Dendritic cell treated with granulocyte-macrophage colony-stimulating factor and Interleukin-4, amounts not matched to agents 40 ng/mL and 50 ng/mL, for 4 days (primary cell): ENCODE data around the gene TRIM27.
"Not testable (repeated sequence)": the region's sequence is repeated elsewhere in the genome, so short reads cannot be mapped to it uniquely, and the experiment has no call there.

Source experiments
- H3K27ac Mint-ChIP-seq: one replicate; pipeline ENCODE4 v1.8.0; 2022; ENCODE audit warnings: mild to moderate bottlenecking, mixed read lengths
- H3K27me3 Mint-ChIP-seq: one replicate; pipeline ENCODE4 v1.8.0; 2022; ENCODE audit warnings: mild to moderate bottlenecking, mixed read lengths
- H3K36me3 Mint-ChIP-seq: one replicate; pipeline ENCODE4 v1.8.0; 2022; ENCODE audit warnings: low read depth, mixed read lengths
- H3K4me1 Mint-ChIP-seq: one replicate; pipeline ENCODE4 v1.8.0; 2022; ENCODE audit warnings: low read depth, mixed read lengths
- H3K4me3 Mint-ChIP-seq: one replicate; pipeline ENCODE4 v1.8.0; 2022; ENCODE audit warnings: mild to moderate bottlenecking, moderate library complexity, mixed read lengths
- H3K9me3 Mint-ChIP-seq: one replicate; pipeline ENCODE4 v1.8.0; 2022; ENCODE audit warnings: mixed read lengths
- intact Hi-C: fragments of 100-400 bp; cut with micrococcal nuclease; formaldehyde crosslinking; loops from one replicate; pipeline ENCODE4 v1.15.0; 2022

TRIM27 gene

DNA sequence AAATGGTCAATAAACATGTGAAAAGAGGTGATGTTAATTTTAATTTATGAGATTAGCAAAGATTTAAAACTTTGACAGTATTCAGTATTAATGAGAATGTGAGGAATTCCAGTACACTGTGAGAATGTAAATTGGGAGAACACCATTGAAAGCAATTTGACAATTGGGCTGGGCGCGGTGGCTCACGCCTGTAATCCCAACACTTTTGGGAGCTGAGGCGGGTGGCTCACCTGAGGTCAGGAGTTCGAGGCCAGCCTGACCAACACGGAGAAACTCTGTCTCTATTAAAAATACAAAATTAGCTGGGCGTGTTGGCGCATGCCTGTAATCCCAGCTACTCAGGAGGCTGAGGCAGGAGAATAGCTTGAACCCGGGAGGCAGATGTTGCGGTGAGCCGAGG lies 5.6 kb upstream of the TRIM27 start:
- H3K27ac Mint-ChIP-seq = peak overlapping the region; percentile 8
- not testable (repeated sequence) for H3K36me3 Mint-ChIP-seq, H3K27me3 Mint-ChIP-seq, H3K4me3 Mint-ChIP-seq, H3K9me3 Mint-ChIP-seq, H3K4me1 Mint-ChIP-seq
- intact Hi-C loops = loop anchor here (10.0 kb wide), 1 partner anchor 55 kb away; no protein-coding TSS in a partner anchor

DNA sequence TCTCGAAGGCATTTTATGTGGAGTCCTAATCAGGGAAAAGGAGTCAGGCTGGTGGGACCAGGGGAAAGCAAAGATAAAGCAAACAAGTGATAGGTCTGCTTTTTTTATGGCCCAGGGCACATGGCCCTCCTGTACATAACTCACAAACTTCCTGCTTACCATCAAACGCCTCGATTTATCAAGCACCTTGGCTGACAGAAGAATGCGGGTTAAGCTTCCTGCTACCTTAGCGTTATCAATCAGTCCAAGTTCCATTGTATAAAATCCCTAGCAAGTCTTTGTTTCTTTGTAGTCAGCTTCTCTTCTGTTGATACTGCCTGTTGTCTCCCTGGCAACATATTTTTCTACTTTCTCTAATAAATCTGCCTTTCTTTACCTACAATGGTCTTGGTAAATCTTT lies 4.1 kb upstream of the TRIM27 start:
- Mint-ChIP-seq H3K9me3 (no peaks in the 10 kb centered on the region), H3K4me1 (peaks cover 9% of the 10 kb centered on the region), H3K36me3 (peaks cover 12% of the 10 kb centered on the region), H3K27ac (no peak overlapping the region), H3K4me3 (no peak overlapping the region), H3K27me3 (peaks cover 1% of the 10 kb centered on the region)
- intact Hi-C loops = loop anchor here (10.0 kb wide), 1 partner anchor 57 kb away; no protein-coding TSS in a partner anchor

DNA sequence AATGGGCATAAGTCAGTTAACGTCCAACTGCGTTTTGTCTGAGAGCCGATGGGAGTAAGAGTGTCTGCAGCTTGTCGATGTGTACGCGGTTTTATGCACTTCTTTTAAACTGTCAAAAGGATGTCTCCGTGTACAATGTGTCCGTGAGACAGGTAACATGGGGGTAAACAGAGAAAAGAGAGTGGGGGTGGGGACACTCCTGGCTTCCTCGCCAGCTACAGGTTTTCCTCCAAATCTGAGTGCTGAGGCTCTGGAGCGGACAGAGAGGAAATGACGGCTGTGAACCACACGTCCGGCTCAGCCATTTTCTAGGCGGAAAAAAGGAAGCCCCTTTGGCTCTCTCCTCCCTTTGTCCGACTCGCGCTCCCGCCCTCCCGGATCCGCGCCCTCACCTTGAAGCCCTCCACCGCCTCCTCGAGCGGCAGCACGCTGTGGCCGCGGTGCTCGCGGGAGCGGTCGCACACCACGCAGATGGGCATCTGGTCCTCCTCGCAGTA lies 916 bp downstream of the TRIM27 start:
- peak overlapping the region; percentile 96 for H3K4me3 Mint-ChIP-seq
- H3K4me1 Mint-ChIP-seq = peaks cover 45% of the 10 kb centered on the region
- no peaks in the 10 kb centered on the region for H3K27me3 Mint-ChIP-seq
- H3K9me3 Mint-ChIP-seq = no peaks in the 10 kb centered on the region
- intact Hi-C loops = loop anchor here (2.0 to 10.0 kb wide), 3 partner anchors 18 to 62 kb away; no protein-coding TSS in a partner anchor
- peak overlapping the region; percentile 95 for H3K27ac Mint-ChIP-seq
- peaks cover 60% of the 10 kb centered on the region for H3K36me3 Mint-ChIP-seq

DNA sequence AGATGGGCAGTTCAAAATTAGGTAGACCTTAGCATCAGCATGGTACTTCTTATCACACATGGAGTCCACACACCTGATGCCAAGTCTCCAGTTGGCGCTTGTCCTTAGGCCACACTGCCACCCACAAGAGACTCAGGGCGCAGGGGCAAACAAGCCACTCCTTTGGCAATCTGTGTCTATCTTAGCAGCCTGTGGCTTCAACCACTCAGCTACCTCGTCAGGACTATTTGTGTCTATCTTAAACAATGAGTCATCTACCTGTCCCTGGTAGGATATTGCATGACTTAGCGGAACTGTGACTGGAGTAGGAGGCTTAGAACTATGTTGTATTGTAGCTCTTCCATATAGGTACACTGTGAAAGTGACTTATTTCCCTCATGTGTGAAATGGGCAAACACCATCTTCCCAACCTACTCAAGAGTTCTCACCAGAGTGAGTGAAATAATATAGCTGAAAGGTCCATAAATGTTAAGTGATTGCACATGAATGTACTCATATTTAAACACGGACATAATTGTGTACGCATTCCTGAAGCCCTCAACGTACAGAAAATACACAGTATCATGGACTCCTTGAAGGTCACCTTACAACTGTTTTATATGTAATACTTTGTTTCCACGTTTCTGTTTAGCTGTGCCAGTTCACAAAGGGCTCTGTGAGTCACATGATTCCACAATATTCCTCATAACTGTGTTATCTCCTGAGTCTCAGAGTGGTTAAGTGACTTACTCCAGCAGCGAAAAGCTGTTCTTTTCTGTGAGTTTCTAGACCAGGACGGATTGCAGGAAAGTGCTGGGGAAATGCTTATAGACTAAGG lies 1.6 kb downstream of the TRIM27 start:
- H3K4me1 Mint-ChIP-seq = peaks cover 52% of the 10 kb centered on the region
- peak overlapping the region; percentile 95 for H3K27ac Mint-ChIP-seq
- no peaks in the 10 kb centered on the region for H3K9me3 Mint-ChIP-seq
- intact Hi-C loops = loop anchor here (2.0 to 10.0 kb wide), 3 partner anchors 19 to 63 kb away; no protein-coding TSS in a partner anchor
- H3K4me3 Mint-ChIP-seq = peak overlapping the region; percentile 96
- no peaks in the 10 kb centered on the region for H3K27me3 Mint-ChIP-seq
- peaks cover 66% of the 10 kb centered on the region for H3K36me3 Mint-ChIP-seq

DNA sequence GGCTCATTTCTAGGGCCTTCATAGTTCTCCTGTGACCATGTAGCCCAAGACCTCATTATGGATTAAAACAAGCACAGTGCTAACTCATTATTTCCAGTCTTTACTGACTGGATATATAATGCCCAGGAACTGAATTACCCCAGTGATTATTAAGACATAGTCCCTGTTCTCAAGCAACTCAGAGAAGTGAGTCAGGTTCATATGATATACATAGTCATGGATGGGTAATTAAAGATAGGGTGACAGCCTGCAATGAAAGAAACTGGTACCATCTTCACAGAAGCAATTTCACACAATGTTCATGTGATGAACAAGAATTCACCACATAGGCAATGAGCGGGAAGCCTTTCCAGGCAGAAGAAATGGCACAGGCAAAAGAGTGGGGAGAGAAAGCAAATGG lies 3.5 kb downstream of the TRIM27 start:
- Mint-ChIP-seq H3K9me3 (no peaks in the 10 kb centered on the region), H3K27me3 (no peaks in the 10 kb centered on the region), H3K4me1 (peaks cover 62% of the 10 kb centered on the region), H3K4me3 (no peak overlapping the region), H3K27ac (no peak overlapping the region), H3K36me3 (peaks cover 83% of the 10 kb centered on the region)
- intact Hi-C loops = loop anchor here (10.0 kb wide), 1 partner anchor 65 kb away; no protein-coding TSS in a partner anchor

DNA sequence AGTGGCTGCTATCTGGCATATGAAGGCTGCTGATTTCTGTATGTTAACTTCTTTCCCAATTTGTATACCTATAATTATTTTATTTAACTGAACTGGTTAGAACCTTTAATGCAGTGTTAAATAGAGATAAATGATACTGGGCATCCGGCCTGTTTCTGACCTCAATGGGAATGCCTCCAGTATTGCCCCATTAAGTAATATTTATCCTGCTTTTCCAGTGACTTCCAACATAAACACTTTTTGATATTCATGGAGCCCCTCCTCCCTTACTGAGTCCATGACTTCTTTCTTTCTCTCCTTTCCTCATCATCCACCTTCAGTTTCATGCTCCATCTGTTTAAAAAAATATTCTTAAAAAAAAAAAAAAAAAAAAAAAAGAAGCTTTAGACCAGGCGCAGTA lies 8.8 kb downstream of the TRIM27 start:
- Mint-ChIP-seq H3K9me3 (no peaks in the 10 kb centered on the region), H3K27me3 (no peaks in the 10 kb centered on the region), H3K27ac (no peak overlapping the region), H3K4me1 (peaks cover 48% of the 10 kb centered on the region), H3K4me3 (no peak overlapping the region), H3K36me3 (peaks cover 95% of the 10 kb centered on the region)
- intact Hi-C loops = no loop called here

DNA sequence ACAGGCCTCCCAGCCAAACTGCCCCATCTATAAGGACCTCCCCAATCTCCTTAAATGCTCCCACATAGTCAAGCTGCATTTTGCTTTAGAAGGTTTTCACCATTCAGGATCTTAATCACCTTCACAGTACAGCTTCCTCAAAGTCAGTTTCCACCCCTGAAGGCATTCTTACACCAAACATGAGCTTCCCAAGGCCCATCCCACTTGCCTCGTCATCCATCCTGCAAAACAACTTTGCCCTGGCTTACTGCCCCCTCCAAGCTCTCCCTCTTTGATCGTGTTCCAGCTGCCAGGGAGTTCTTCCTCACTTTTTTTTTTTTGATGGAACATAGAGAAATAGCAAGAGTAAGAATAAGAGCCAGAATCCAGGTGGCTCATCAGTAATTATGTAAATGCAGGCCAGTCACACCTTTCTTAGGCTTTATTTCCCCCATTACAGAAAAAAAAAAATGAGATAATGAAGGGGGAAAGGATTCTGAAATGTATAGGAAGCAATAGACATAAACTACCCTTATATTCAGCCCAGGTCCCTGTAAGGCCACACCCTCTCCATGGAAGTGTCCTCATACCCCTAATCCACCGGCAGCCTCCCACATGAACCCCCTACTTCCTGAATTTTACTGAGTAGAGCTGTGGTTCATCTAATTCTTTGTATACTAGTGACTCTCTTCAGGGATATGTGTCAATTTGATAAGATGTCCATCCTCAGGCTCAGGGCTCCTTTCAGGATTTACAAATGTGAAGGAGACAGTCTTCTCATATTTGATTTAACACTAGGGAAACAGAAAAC lies 12.7 kb downstream of the TRIM27 start:
- Mint-ChIP-seq H3K27me3 (no peaks in the 10 kb centered on the region), H3K36me3 (peaks cover 97% of the 10 kb centered on the region), H3K9me3 (no peaks in the 10 kb centered on the region), H3K27ac (peak overlapping the region; percentile 24), H3K4me1 (peaks cover 13% of the 10 kb centered on the region), H3K4me3 (no peak overlapping the region)
- intact Hi-C loops = no loop called here

DNA sequence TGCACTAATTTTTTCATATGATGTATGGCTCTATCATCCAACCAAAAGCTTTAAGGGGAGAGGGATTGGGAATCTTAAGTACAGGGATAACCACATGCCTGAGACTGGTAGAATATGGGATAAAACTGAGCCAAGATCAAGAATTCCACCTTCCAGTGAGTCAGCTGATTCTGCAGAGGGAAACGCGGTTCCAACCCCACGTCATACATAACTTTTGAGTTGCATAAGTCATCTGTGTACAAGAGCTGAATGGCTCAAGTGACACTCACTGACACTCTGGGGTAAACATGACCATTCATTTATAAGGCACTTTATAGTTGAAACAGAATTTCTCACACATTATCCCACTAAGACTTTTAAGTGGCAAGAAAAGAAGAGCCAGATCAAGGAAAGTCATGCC lies 16.4 kb downstream of the TRIM27 start:
- H3K27me3 Mint-ChIP-seq = no peaks in the 10 kb centered on the region
- no peaks in the 10 kb centered on the region for H3K9me3 Mint-ChIP-seq
- no peak overlapping the region for H3K4me3 Mint-ChIP-seq
- H3K36me3 Mint-ChIP-seq = peaks cover 100% of the 10 kb centered on the region
- H3K27ac Mint-ChIP-seq = no peak overlapping the region
- intact Hi-C loops = no loop called here
- peaks cover 34% of the 10 kb centered on the region for H3K4me1 Mint-ChIP-seq

DNA sequence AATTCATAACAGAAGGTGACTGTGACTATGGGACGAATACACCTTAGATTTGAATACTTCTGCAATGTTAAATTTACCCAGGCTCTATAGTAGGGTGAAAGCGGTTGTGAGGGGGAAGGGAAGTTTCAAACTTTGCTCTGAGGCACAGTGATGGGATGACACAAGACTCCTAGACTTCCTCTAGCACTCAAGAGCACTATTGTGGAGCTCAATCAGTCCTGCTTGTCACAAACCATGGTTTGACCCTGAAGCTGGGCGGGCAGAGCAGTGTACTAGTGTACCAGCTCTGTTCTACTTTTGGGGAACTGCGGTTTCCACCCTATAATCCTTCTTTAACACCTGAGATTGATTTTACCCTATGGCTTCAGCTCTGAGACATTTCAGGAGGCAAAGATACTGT lies 17.1 kb downstream of the TRIM27 start:
- Mint-ChIP-seq H3K36me3 (peaks cover 99% of the 10 kb centered on the region), H3K9me3 (no peaks in the 10 kb centered on the region), H3K27ac (no peak overlapping the region), H3K27me3 (no peaks in the 10 kb centered on the region), H3K4me1 (peaks cover 34% of the 10 kb centered on the region), H3K4me3 (no peak overlapping the region)
- intact Hi-C loops = no loop called here

DNA sequence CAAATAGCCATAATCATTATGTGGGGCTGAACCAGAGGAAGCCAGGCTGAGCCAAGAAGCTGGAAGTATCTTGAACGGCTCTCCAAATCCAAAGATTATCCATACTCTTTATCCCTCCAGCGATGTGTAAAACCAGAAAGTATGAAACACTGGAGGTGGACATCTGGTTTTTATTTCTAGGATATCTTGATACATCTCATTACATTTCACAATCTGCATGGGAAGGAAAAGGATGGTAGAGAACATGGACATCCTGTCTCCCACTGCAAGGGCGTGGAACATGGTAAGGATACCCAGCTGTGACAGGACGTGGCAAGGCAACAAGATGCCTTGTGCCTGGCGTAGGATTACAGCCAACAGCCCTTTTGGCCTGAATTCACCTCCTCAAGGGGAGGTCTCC lies 20.1 kb downstream of the TRIM27 start:
- Mint-ChIP-seq H3K4me3 (no peak overlapping the region), H3K27ac (no peak overlapping the region), H3K36me3 (peaks cover 94% of the 10 kb centered on the region), H3K9me3 (no peaks in the 10 kb centered on the region), H3K4me1 (peaks cover 51% of the 10 kb centered on the region), H3K27me3 (no peaks in the 10 kb centered on the region)
- intact Hi-C loops = no loop called here

DNA sequence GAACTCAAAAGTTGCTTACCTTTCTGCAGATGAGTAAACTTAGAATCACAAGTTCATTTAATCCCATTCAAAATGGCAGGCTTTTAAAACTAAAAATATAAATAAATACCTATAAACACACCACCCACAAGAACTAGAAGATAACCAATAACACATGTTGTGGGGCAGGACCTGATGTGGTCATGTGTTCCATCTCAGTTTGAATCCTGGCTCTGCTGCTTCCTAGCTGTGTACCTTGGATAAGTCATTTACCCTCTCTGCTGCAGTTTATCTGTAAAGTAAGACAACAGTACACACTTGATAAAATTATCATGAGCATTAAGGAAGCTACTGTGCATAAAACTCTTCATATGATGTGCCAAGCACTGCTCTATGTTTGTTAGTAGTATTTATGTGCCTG lies 22.0 kb downstream of the TRIM27 start:
- intact Hi-C loops = no loop called here
- Mint-ChIP-seq H3K36me3 (peaks cover 78% of the 10 kb centered on the region), H3K27ac (peak overlapping the region; percentile 66), H3K4me1 (peaks cover 61% of the 10 kb centered on the region), H3K4me3 (no peak overlapping the region), H3K9me3 (no peaks in the 10 kb centered on the region), H3K27me3 (no peaks in the 10 kb centered on the region)

DNA sequence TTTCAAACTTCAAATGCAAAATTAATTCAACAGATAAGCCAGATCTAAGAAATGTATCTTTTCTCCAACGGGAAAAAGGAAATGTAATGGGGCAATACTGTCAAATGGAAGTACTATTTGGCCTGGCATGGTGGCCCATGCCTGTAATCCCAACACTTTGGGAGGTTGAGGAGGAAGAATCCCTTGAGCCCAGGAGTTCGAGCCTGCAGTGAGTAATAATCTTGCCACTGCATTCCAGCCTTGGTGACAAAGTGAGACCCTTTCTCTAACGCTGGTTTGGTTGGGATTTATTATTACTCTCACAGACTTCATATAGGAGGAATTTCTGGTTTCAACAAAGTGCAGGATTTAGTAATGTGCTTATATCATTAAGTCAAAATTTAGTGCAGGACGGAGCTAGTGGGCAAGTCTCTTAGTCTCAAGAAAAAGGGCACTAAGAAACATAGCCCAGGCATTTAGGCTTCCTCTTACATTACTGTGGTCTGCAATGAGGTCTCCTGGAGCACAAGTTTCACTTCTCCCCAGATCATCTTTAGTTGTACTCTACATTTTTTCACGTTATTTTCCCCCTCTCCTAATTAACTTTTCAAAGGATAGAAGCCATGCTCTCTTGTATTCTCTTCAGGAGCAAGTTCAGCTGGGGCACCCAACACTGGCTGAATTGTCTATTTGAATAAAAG lies 23.1 kb downstream of the TRIM27 start:
- Mint-ChIP-seq H3K9me3 (no peaks in the 10 kb centered on the region), H3K27me3 (no peaks in the 10 kb centered on the region), H3K36me3 (peaks cover 77% of the 10 kb centered on the region), H3K4me1 (peaks cover 64% of the 10 kb centered on the region), H3K27ac (peak overlapping the region; percentile 66), H3K4me3 (no peak overlapping the region)
- intact Hi-C loops = no loop called here

DNA sequence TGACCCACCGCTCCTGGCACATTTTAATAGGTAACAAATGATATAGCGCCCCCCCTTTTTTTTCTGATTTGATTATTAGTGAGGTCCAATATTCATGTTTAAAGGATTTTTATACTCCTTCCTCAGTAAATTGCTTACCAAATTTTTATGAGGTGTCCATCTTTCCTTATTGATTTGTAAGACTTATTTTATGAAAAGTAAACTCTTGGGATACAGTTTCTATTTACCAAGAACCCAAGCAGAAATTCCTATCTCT lies 25.1 kb downstream of the TRIM27 start:
- no peak overlapping the region for H3K4me3 Mint-ChIP-seq
- H3K36me3 Mint-ChIP-seq = peaks cover 61% of the 10 kb centered on the region
- no peaks in the 10 kb centered on the region for H3K9me3 Mint-ChIP-seq
- peak overlapping the region; percentile 99 for H3K27ac Mint-ChIP-seq
- intact Hi-C loops = loop anchor here (2.0 kb wide), 1 partner anchor 24 kb away; the partner anchor contains the start of gene TRIM27
- no peaks in the 10 kb centered on the region for H3K27me3 Mint-ChIP-seq
- peaks cover 55% of the 10 kb centered on the region for H3K4me1 Mint-ChIP-seq

DNA sequence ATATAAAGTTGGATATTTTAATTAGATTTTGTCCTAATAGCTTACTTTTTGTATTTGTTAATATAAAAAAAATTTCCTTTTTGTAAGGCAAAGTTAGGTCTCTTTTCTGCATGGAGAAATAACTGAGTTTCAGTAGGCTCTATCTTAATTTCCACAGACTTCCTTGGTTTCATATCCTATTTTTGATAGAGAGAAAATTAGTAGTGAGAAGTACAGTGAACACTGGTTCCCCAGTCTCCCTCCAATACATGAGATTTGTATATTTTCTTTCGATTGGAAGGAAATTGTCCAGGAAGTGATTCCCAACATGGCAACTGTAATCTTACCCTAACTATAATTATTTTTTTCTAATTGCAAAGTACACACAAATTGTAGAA lies 26.4 kb downstream of the TRIM27 start:
- H3K4me1 Mint-ChIP-seq = peaks cover 42% of the 10 kb centered on the region
- intact Hi-C loops = loop anchor here (1.0 kb wide), 1 partner anchor 85 kb away; no protein-coding TSS in a partner anchor
- no peaks in the 10 kb centered on the region for H3K9me3 Mint-ChIP-seq
- peaks cover 3% of the 10 kb centered on the region for H3K27me3 Mint-ChIP-seq
- peak overlapping the region; percentile 99 for H3K27ac Mint-ChIP-seq
- peak overlapping the region; percentile 13 for H3K4me3 Mint-ChIP-seq
- H3K36me3 Mint-ChIP-seq = peaks cover 48% of the 10 kb centered on the region
